H1 (cell line): ENCODE measurements around the gene ORC2. TPM values are rescaled to one million over a fixed set of nuclear protein-coding genes. Genes with fewer than 3 reads are reported as not detected.

Experiments
- CTCF ChIA-PET: fragments of 300-600 bp; sonication (Branson Sonifier 250); formaldehyde crosslinking; loops from one replicate; lab custom pipeline; 2021; ENCODE audit not compliant: partially characterized antibody; lab: Charles Lee
- POLR2A ChIA-PET: fragments of 300-600 bp; sonication (Branson Sonifier 250); formaldehyde crosslinking; loops from one replicate; lab custom pipeline; 2021; ENCODE audit warnings: inconsistent platforms; ENCODE audit not compliant: partially characterized antibody; lab: Charles Lee
- DNase-seq, 2 experiments: peaks; one replicate each; pipeline versions ENCODE4 v3.0.0 to v3.0.0-alpha.2; 2010 to 2022; ENCODE audit warnings: low spot score in 2 of 2, low read depth in 1 of 2, mixed read lengths in 1 of 2
- FAIRE-seq: peaks from 2 replicates; lab custom pipeline; 2011; peaks lifted over from hg19 to GRCh38; lab: Jason Lieb, UNC
- H2AFZ ChIP-seq: 2 replicates; pipeline ENCODE4 v1.8.1; 2012; ENCODE audit warnings: low read length, inconsistent platforms
- H2AK5ac ChIP-seq: 2 replicates; pipeline ENCODE4 v1.6.1; 2013; ENCODE audit warnings: low read depth, low read length
- H2BK120ac ChIP-seq: replicated peaks from 2 replicates; pipeline ENCODE3; 2013; ENCODE audit warnings: low read depth, low read length, inconsistent platforms
- H2BK12ac ChIP-seq: 2 replicates; pipeline ENCODE4 v1.6.1; 2013; ENCODE audit warnings: low read depth, low read length
- H2BK15ac ChIP-seq: 2 replicates; pipeline ENCODE4 v1.6.1; 2013; ENCODE audit warnings: low read length
- H2BK20ac ChIP-seq: 2 replicates; pipeline ENCODE4 v1.6.1; 2013; ENCODE audit warnings: low read length
- H2BK5ac ChIP-seq: 2 replicates; pipeline ENCODE4 v1.6.1; 2013; ENCODE audit warnings: low read depth, low read length
- H3K14ac ChIP-seq: 2 replicates; pipeline ENCODE4 v1.6.1; 2013; ENCODE audit warnings: inconsistent platforms; ENCODE audit not compliant: insufficient read length
- H3K18ac ChIP-seq: 2 replicates; pipeline ENCODE4 v1.6.1; 2013; ENCODE audit warnings: low read length; ENCODE audit errors: extremely low read depth
- H3K23ac ChIP-seq: 2 replicates; pipeline ENCODE4 v1.6.1; 2013; ENCODE audit warnings: inconsistent platforms; ENCODE audit not compliant: insufficient read length
- H3K23me2 ChIP-seq: 2 replicates; pipeline ENCODE4 v1.6.1; 2013; ENCODE audit warnings: low read depth, low read length
- H3K27ac ChIP-seq: 2 replicates; pipeline ENCODE4 v1.6.1; 2011; ENCODE audit warnings: low read depth, low read length, inconsistent platforms
- H3K27me3 ChIP-seq, 4 experiments: replicated peaks in 1 of 4; 1 replicate in 1 of 4; 2 replicates in 3 of 4; pipeline versions ENCODE4 v1.6.1 to v1.8.1; 2011 to 2013; ENCODE audit warnings: low read length in 3 of 4, mild to moderate bottlenecking in 3 of 4, inconsistent platforms in 2 of 4, mixed read lengths in 2 of 4, moderate library complexity in 1 of 4; ENCODE audit not compliant: control insufficient read depth in 3 of 4, insufficient read depth in 3 of 4; ENCODE audit errors: extremely low read depth in 1 of 4
- H3K36me3 ChIP-seq, 4 experiments: 2 replicates each; pipeline versions ENCODE4 v1.6.1 to v1.8.1; 2011 to 2013; ENCODE audit warnings: mild to moderate bottlenecking in 4 of 4, low read length in 3 of 4, moderate library complexity in 2 of 4, control low read depth in 1 of 4, inconsistent platforms in 1 of 4; ENCODE audit not compliant: insufficient read depth in 4 of 4, control insufficient read depth in 2 of 4
- H3K4ac ChIP-seq: replicated peaks from 2 replicates; pipeline ENCODE3; 2013; ENCODE audit warnings: low read length, low read depth, mixed read lengths, inconsistent platforms; ENCODE audit not compliant: insufficient read length
- H3K4me1 ChIP-seq, 4 experiments: replicated peaks in 1 of 4; 1 replicate in 1 of 4; 2 replicates in 3 of 4; pipeline versions ENCODE4 v1.6.1 to v1.8.1; 2011 to 2013; ENCODE audit warnings: low read length in 3 of 4, inconsistent platforms in 2 of 4, mixed read lengths in 1 of 4; ENCODE audit not compliant: insufficient read depth in 4 of 4, control insufficient read depth in 3 of 4
- H3K4me2 ChIP-seq, 2 experiments: 2 replicates each; pipeline versions ENCODE4 v1.6.1 to v1.8.1; 2011 to 2013; ENCODE audit warnings: low read depth in 2 of 2, low read length in 2 of 2, control low read depth in 1 of 2, inconsistent platforms in 1 of 2, mild to moderate bottlenecking in 1 of 2; ENCODE audit not compliant: insufficient read depth in 1 of 2
- H3K4me3 ChIP-seq, 4 experiments: fragments of 200-600, 300-600 bp in 1 of 4; sonication (generic), shearing (Covaris generic), sonication (Bioruptor Twin) in 1 of 4; 2 replicates each; pipeline versions ENCODE4 v1.5.1 to v1.8.1; 2011 to 2016; ENCODE audit warnings: low read length in 4 of 4, low read depth in 3 of 4, control low read depth in 2 of 4, inconsistent platforms in 2 of 4, mild to moderate bottlenecking in 2 of 4, mixed read lengths in 1 of 4, moderate library complexity in 1 of 4; ENCODE audit not compliant: insufficient read depth in 2 of 4; ENCODE audit errors: extremely low read depth in 1 of 4
- H3K56ac ChIP-seq: replicated peaks from 2 replicates; pipeline ENCODE3; 2013; ENCODE audit warnings: low read depth, mild to moderate bottlenecking, mixed read lengths, low read length, inconsistent platforms; ENCODE audit not compliant: insufficient read length
- H3K79me1 ChIP-seq: 2 replicates; pipeline ENCODE4 v1.6.1; 2013; ENCODE audit warnings: low read depth, low read length, control low read depth
- H3K79me2 ChIP-seq, 2 experiments: 2 replicates each; pipeline versions ENCODE4 v1.6.1 to v1.8.1; 2012 to 2013; ENCODE audit warnings: low read length in 2 of 2, mild to moderate bottlenecking in 2 of 2, inconsistent platforms in 1 of 2; ENCODE audit not compliant: insufficient read depth in 2 of 2, control insufficient read depth in 1 of 2
- H3K9ac ChIP-seq, 4 experiments: replicated peaks in 1 of 4; 1 replicate in 1 of 4; 2 replicates in 3 of 4; pipeline versions ENCODE4 v1.6.1 to v1.8.1; 2011 to 2013; ENCODE audit warnings: low read depth in 3 of 4, low read length in 3 of 4, control low read depth in 2 of 4, mild to moderate bottlenecking in 2 of 4, moderate library complexity in 2 of 4, inconsistent platforms in 1 of 4; ENCODE audit errors: extremely low read depth in 1 of 4
- H3K9me3 ChIP-seq, 2 experiments: 2 replicates each; pipeline versions ENCODE4 v1.6.1 to v1.8.1; 2012 to 2013; ENCODE audit warnings: mild to moderate bottlenecking in 2 of 2, moderate library complexity in 2 of 2, control low read depth in 1 of 2, inconsistent platforms in 1 of 2, low read depth in 1 of 2, low read length in 1 of 2, mixed read lengths in 1 of 2; ENCODE audit not compliant: insufficient read depth in 2 of 2
- H4K20me1 ChIP-seq, 2 experiments: replicated peaks in 1 of 2; 2 replicates each; pipeline versions ENCODE3 to v1.8.1; 2011 to 2013; ENCODE audit warnings: inconsistent platforms in 2 of 2, low read length in 2 of 2, mild to moderate bottlenecking in 1 of 2; ENCODE audit not compliant: insufficient read depth in 2 of 2, control insufficient read depth in 1 of 2
- H4K5ac ChIP-seq: 2 replicates; pipeline ENCODE4 v1.6.1; 2013; ENCODE audit warnings: low read length, low read depth, mixed read lengths, inconsistent platforms; ENCODE audit not compliant: insufficient read length
- H4K8ac ChIP-seq: 2 replicates; pipeline ENCODE4 v1.8.0; 2013; ENCODE audit warnings: mild to moderate bottlenecking, moderate library complexity, low read length, inconsistent platforms; ENCODE audit not compliant: insufficient read depth; ENCODE audit errors: extremely low read depth
- H4K91ac ChIP-seq: replicated peaks from 2 replicates; pipeline ENCODE3; 2013; ENCODE audit warnings: low read length, mixed read lengths, inconsistent platforms; ENCODE audit not compliant: insufficient read length
- BACH1 ChIP-seq: IDR thresholded peaks from 2 replicates; pipeline ENCODE4 v1.6.1; 2012; ENCODE audit warnings: low read length, improper control_type of control experiment
- CREB1 ChIP-seq: IDR thresholded peaks from 2 replicates; pipeline ENCODE4 v1.6.1; 2012; ENCODE audit warnings: inconsistent platforms
- EP300 ChIP-seq, 2 experiments: IDR thresholded peaks; 1 replicate in 1 of 2; 2 replicates in 1 of 2; pipeline ENCODE4 v1.6.1; 2011 to 2012; ENCODE audit warnings: low read depth in 2 of 2, low read length in 2 of 2, mild to moderate bottlenecking in 2 of 2, borderline replicate concordance in 1 of 2, inconsistent platforms in 1 of 2, moderate library complexity in 1 of 2
- RNF2 ChIP-seq: fragments of 200-900, 300-1000 bp; sonication (generic); IDR thresholded peaks from 2 replicates; pipeline ENCODE4 v1.7.1; 2016; ENCODE audit warnings: borderline replicate concordance, low read depth, mild to moderate bottlenecking, antibody characterized with exemption, low read length; ENCODE audit not compliant: poor library complexity, severe bottlenecking; ENCODE audit errors: missing control alignments
- SAP30 ChIP-seq: fragments of 300-600 bp; sonication (generic); IDR thresholded peaks from 2 replicates; pipeline ENCODE4 v1.7.1; 2012; ENCODE audit warnings: low read length, moderate library complexity, mild to moderate bottlenecking, inconsistent platforms; ENCODE audit not compliant: insufficient read depth, insufficient replicate concordance
- USF2 ChIP-seq: IDR thresholded peaks from 2 replicates; pipeline ENCODE4 v1.6.1; 2011; ENCODE audit warnings: low read length, improper control_type of control experiment
- polyA plus RNA-seq, 7 experiments: library from polyadenylated mRNA; depleted of rRNA in 3 of 7; stranded (reverse) in 5 of 7; unstranded in 2 of 7; fragments of >200 nt in 5 of 7; fragments of 200-250 nt in 2 of 7; gene quantifications; 1 replicate in 5 of 7; 2 replicates in 1 of 7; 4 replicates in 1 of 7; pipeline versions ENCODE4 v1.2.1 to v1.2.3, GENCODE V29; 2011 to 2013; ENCODE audit warnings: missing spikeins in 2 of 7, mixed read lengths in 2 of 7
- total RNA-seq: library from RNA; stranded (reverse); fragmentation: NEBNext Ultra II Directional; extraction: Animal tissue kit (Norgen Biotek cat#: 25700); gene quantifications from 2 replicates; pipeline ENCODE4 v1.2.1, GENCODE V29; 2021

Gene ORC2
- total and polyA plus RNA-seq, 2 of the 8 experiments (the other 6 are each of a cell fraction or from before 2014, with no cell fraction given) = 7.1 to 89.8 TPM

GRCh38 chr2:200976710-200977109 lies 13.2 kb upstream of the ORC2 start:
- no peak overlapping the region for H2BK120ac ChIP-seq
- no peak for DNase-seq
- H3K4me3 ChIP-seq = no peak overlapping the region
- no peak overlapping the region for H4K91ac ChIP-seq
- no peak overlapping the region for H3K56ac ChIP-seq
- FAIRE-seq = no peak
- no peak overlapping the region for H4K8ac ChIP-seq
- peaks cover 1% of the 10 kb centered on the region; the same call in 1 of the 2 replicates for H3K23me2 ChIP-seq
- H2BK20ac ChIP-seq = no peak overlapping the region
- H3K9ac ChIP-seq = no peak overlapping the region
- H4K20me1 ChIP-seq = no peaks in the 10 kb centered on the region
- no peak overlapping the region for H3K14ac ChIP-seq
- no peaks in the 10 kb centered on the region for H3K9me3 ChIP-seq
- H3K27me3 ChIP-seq = no peaks in the 10 kb centered on the region
- H3K27ac ChIP-seq = no peak overlapping the region
- H3K4me2 ChIP-seq = no peak overlapping the region
- no peaks in the 10 kb centered on the region for H3K4me1 ChIP-seq
- no peak overlapping the region for H2AFZ ChIP-seq
- no peak overlapping the region for H2BK5ac ChIP-seq
- no peak overlapping the region for H3K23ac ChIP-seq
- peaks cover 0 to 5% (median 0%) of the 10 kb centered on the region in 4 experiments; a peak in 1 of 8 replicates for H3K36me3 ChIP-seq
- no peaks in the 10 kb centered on the region for H3K79me2 ChIP-seq
- H2BK15ac ChIP-seq = no peak overlapping the region
- ChIA-PET CTCF (interaction anchor here (0.6 to 3.7 kb wide), 9 partner anchors 12 to 201 kb away, joined by 3 to 22 read pairs (median 3); partner anchors contain the start of genes CFLAR and ORC2), POLR2A (interaction anchor here (5.1 kb wide), 1 partner anchor 12 kb away, joined by 32 read pairs; the partner anchor contains the start of gene ORC2)
- H4K5ac ChIP-seq = no peak overlapping the region
- H3K79me1 ChIP-seq = no peaks in the 10 kb centered on the region
- H2AK5ac ChIP-seq = no peak overlapping the region
- no peak overlapping the region for H3K4ac ChIP-seq
- no peak overlapping the region for H3K18ac ChIP-seq
- H2BK12ac ChIP-seq = no peak overlapping the region
- TF ChIP-seq SAP30 (no peak), USF2 (no peak), BACH1 (no peak), CREB1 (no peak), RNF2 (no peak), EP300 (IDR thresholded peaks at IDR 0.05; ENCODE audit: borderline replicate concordance in 1 of 2, low read depth in 2 of 2, low read length in 2 of 2) (no peak)
